ENCODE measurements around the gene NPDC1. TPM values are rescaled to one million over a fixed set of nuclear protein-coding genes. Genes with fewer than 3 reads are reported as not detected.

NPDC1 gene
- total RNA-seq, 1 experiment from 2014 or later, result 17.4 TPM

- no peak for DNase-seq (ENCODE audit: low read depth)
These were observed 10.9 kb upstream of the NPDC1 start for GRCh38 chr9:137056739-137057415.

GRCh38 chr9:137055385-137056364, 9.7 kb upstream of the NPDC1 start:
- peak; percentile 60 for DNase-seq (ENCODE audit: low read depth)

GRCh38 chr9:137054932-137055384, 9.0 kb upstream of the NPDC1 start:
- DNase-seq (ENCODE audit: low read depth), result no peak

- DNase-seq (ENCODE audit: low read depth), result no peak
These were observed 8.3 kb upstream of the NPDC1 start, which contains the start of gene ENTPD2 for GRCh38 chr9:137053944-137054931. ENTPD2 (minus strand) TSS chr9:137054061; CDS start chr9:137053997, 64 bp downstream.

GRCh38 chr9:137052998-137053943, 7.3 kb upstream of the NPDC1 start:
- no peak for DNase-seq (ENCODE audit: low read depth)

GRCh38 chr9:137052293-137052692, 6.3 kb upstream of the NPDC1 start:
- DNase-seq (ENCODE audit: low read depth), result no peak

- no peak for DNase-seq (ENCODE audit: low read depth)
These were observed 5.3 kb upstream of the NPDC1 start for GRCh38 chr9:137051145-137051724.

GRCh38 chr9:137050570-137050969, 4.6 kb upstream of the NPDC1 start:
- peak; percentile 63 for DNase-seq (ENCODE audit: low read depth)

- DNase-seq (ENCODE audit: low read depth), result peak; percentile 80
These were observed 3.8 kb upstream of the NPDC1 start for GRCh38 chr9:137049544-137050449.

GRCh38 chr9:137048655-137049543, 2.9 kb upstream of the NPDC1 start:
- peak; percentile 63 for DNase-seq (ENCODE audit: low read depth)

- DNase-seq (ENCODE audit: low read depth), result peak; percentile 70
These were observed 486 bp downstream of the NPDC1 start for GRCh38 chr9:137045294-137046087.

- peak; percentile 44 for DNase-seq (ENCODE audit: low read depth)
These were observed 1.3 kb downstream of the NPDC1 start for GRCh38 chr9:137044502-137045177.

- DNase-seq (ENCODE audit: low read depth), result no peak
These were observed 1.9 kb downstream of the NPDC1 start for GRCh38 chr9:137044037-137044436.

GRCh38 chr9:137042751-137043727, 2.9 kb downstream of the NPDC1 start:
- no peak for DNase-seq (ENCODE audit: low read depth)

GRCh38 chr9:137041124-137041523, 4.9 kb downstream of the NPDC1 start:
- DNase-seq (ENCODE audit: low read depth), result no peak
